A549 (cell line): ENCODE results near the gene NXPE3. TPM values are rescaled to one million over a fixed set of nuclear protein-coding genes. Genes with fewer than 3 reads are reported as not detected.

Experiments used
- ATAC-seq, 2 experiments: fragments of 200-7000 bp in 1 of 2; fragments of >200 bp in 1 of 2; cut with Nextera tagmentation in 1 of 2; cut with Tn5 transposase in 1 of 2; 3 replicates each; pipeline versions ENCODE4 v1.8.0 to v1.9.1; 2018 to 2020; ENCODE audit warnings: mild to moderate bottlenecking in 1 of 2, moderate library complexity in 1 of 2
- CTCF ChIA-PET: fragments of 300-600 bp; sonication (Branson Sonifier 250); formaldehyde crosslinking; extraction: SDS; loops from one replicate; lab custom pipeline; 2021; ENCODE audit warnings: antibody characterized with exemption, inconsistent platforms; lab: Yijun Ruan, JAX
- POLR2A ChIA-PET: fragments of 350-600 bp; formaldehyde crosslinking; extraction: SDS; loops from one replicate; lab custom pipeline; 2021; ENCODE audit warnings: antibody characterized with exemption, inconsistent platforms; lab: Yijun Ruan, JAX
- DNase-seq, 2 experiments: peaks; one replicate each; pipeline versions ENCODE4 v3.0.0 to v3.0.0-alpha.2; 2011 to 2016; ENCODE audit warnings: low read depth in 1 of 2, low spot score in 1 of 2
- FAIRE-seq: peaks from 2 replicates; lab custom pipeline; 2011; peaks lifted over from hg19 to GRCh38; lab: Jason Lieb, UNC
- H3K27ac ChIP-seq, 2 experiments: fragments of >200 bp; sonication (Bioruptor Twin); formaldehyde crosslinking; 3 replicates each; pipeline ENCODE4 v1.5.1; 2016 to 2017
- H3K4me1 ChIP-seq: fragments of >200 bp; sonication (Bioruptor Twin); formaldehyde crosslinking; 3 replicates; pipeline ENCODE4 v1.6.1; 2016
- H3K4me2 ChIP-seq: fragments of >200 bp; sonication (Bioruptor Twin); formaldehyde crosslinking; 3 replicates; pipeline ENCODE4 v1.6.1; 2016
- H3K4me3 ChIP-seq: fragments of >200 bp; sonication (Bioruptor Twin); formaldehyde crosslinking; 3 replicates; pipeline ENCODE4 v1.5.1; 2016
- H3K9me3 ChIP-seq: fragments of >200 bp; sonication (Bioruptor Twin); formaldehyde crosslinking; 3 replicates; pipeline ENCODE4 v1.6.1; 2016
- CEBPB ChIP-seq, 2 experiments: fragments of >200 bp in 1 of 2; sonication (Bioruptor Twin) in 1 of 2; formaldehyde crosslinking in 1 of 2; IDR thresholded peaks; 2 replicates each; pipeline ENCODE4 v1.6.1; 2012 to 2016
- CHD4 ChIP-seq: fragments of 200-600 bp; sonication (generic); IDR thresholded peaks from 2 replicates; pipeline ENCODE4 v1.6.1; 2016; ENCODE audit warnings: antibody characterized with exemption, mild to moderate bottlenecking, borderline replicate concordance
- EHF ChIP-seq: fragments of 250-450 bp; sonication (Bioruptor Pico); IDR thresholded peaks from 2 replicates; pipeline ENCODE4 v1.5.0; 2020; ENCODE audit warnings: mild to moderate bottlenecking
- EHMT2 ChIP-seq: fragments of 200-600 bp; sonication (generic); IDR thresholded peaks from 2 replicates; pipeline ENCODE4 v1.6.1; 2016; ENCODE audit warnings: antibody characterized with exemption, low read depth, mild to moderate bottlenecking, moderate library complexity
- FOXS1 ChIP-seq: fragments of 250-450 bp; sonication (Bioruptor Pico); IDR thresholded peaks from 2 replicates; pipeline ENCODE4 v1.5.0; 2020; ENCODE audit warnings: mild to moderate bottlenecking, moderate library complexity
- HOXA7 ChIP-seq: fragments of 250-450 bp; sonication (Bioruptor Pico); IDR thresholded peaks from 2 replicates; pipeline ENCODE4 v1.5.0; 2020; ENCODE audit warnings: mild to moderate bottlenecking, moderate library complexity
- HOXB5 ChIP-seq: fragments of 250-450 bp; sonication (Bioruptor Pico); IDR thresholded peaks from 2 replicates; pipeline ENCODE4 v1.5.0; 2020; ENCODE audit warnings: mild to moderate bottlenecking, moderate library complexity
- MYC ChIP-seq: IDR thresholded peaks from 2 replicates; pipeline ENCODE4 v1.6.1; 2012; ENCODE audit warnings: mild to moderate bottlenecking, inconsistent platforms, low read length, improper control_type of control experiment, borderline replicate concordance
- PBX3 ChIP-seq: IDR thresholded peaks from 2 replicates; pipeline ENCODE4 v1.6.1; 2012
- POLR2AphosphoS2 ChIP-seq: conservative IDR thresholded peaks from 2 replicates; pipeline ENCODE4 v1.6.1; 2012; ENCODE audit warnings: low read length, improper control_type of control experiment, inconsistent platforms
- RCOR1 ChIP-seq: fragments of 150-350 bp; IDR thresholded peaks from 2 replicates; pipeline ENCODE4 v1.6.1; 2014; ENCODE audit warnings: antibody characterized with exemption, low read length, low read depth
- RFX5 ChIP-seq: fragments of 450-650 bp; IDR thresholded peaks from 2 replicates; pipeline ENCODE4 v1.7.1; 2014; ENCODE audit warnings: antibody characterized with exemption, mild to moderate bottlenecking, moderate library complexity
- RNF2 ChIP-seq: fragments of 200-600 bp; sonication (generic); IDR thresholded peaks from 2 replicates; pipeline ENCODE4 v1.6.1; 2016; ENCODE audit warnings: low read depth, mild to moderate bottlenecking, antibody characterized with exemption, moderate library complexity, borderline replicate concordance
- TFCP2L1 ChIP-seq: fragments of 250-450 bp; sonication (Bioruptor Pico); IDR thresholded peaks from 2 replicates; pipeline ENCODE4 v1.5.0; 2021; ENCODE audit warnings: mild to moderate bottlenecking
- TP53 ChIP-seq: fragments of 250-450 bp; sonication (Bioruptor Pico); IDR thresholded peaks from 2 replicates; pipeline ENCODE4 v1.5.0; 2021; ENCODE audit warnings: mild to moderate bottlenecking, moderate library complexity
- ZC3H11A ChIP-seq: fragments of 450-650 bp; IDR thresholded peaks from 2 replicates; pipeline ENCODE4 v1.6.1; 2014; ENCODE audit warnings: antibody characterized with exemption, mild to moderate bottlenecking
- ZFP36 ChIP-seq: fragments of 450-650 bp; IDR thresholded peaks from 2 replicates; pipeline ENCODE4 v1.6.1; 2014; ENCODE audit warnings: borderline replicate concordance; ENCODE audit not compliant: partially characterized antibody
- ZNF302 ChIP-seq: fragments of 250-450 bp; sonication (Bioruptor Pico); IDR thresholded peaks from 2 replicates; pipeline ENCODE4 v1.9.0; 2021; ENCODE audit warnings: inconsistent platforms, mild to moderate bottlenecking, moderate library complexity
- ZSCAN20 ChIP-seq: fragments of 250-450 bp; sonication (Bioruptor Pico); IDR thresholded peaks from 2 replicates; pipeline ENCODE4 v1.8.0; 2022; ENCODE audit warnings: mild to moderate bottlenecking, moderate library complexity
- WGBS: methylation state at CpG from one replicate; pipeline ENCODE4 v1.1.6; 2017; ENCODE audit errors: missing lambda C conversion rate; 5-methylcytosine and 5-hydroxymethylcytosine counted together
- polyA plus RNA-seq, 4 experiments: library from polyadenylated mRNA; depleted of rRNA in 3 of 4; stranded (reverse); fragments of >200 nt; fragmentation: RNase III in 1 of 4; extraction: RNeasy Plus Mini Kit Qiagen cat#74134 plus additional on column Dnase treatment in 1 of 4; gene quantifications; 2 replicates in 3 of 4; 3 replicates in 1 of 4; pipeline ENCODE4 v1.2.3, GENCODE V29; 2011 to 2017

Gene NXPE3
- polyA plus RNA-seq, 2 of the 4 experiments (the other 2 are of a cell fraction) = 48.6 to 49.5 TPM

- CTCF ChIA-PET = interaction anchor here (0.6 to 2.9 kb wide), 5 partner anchors 37 to 568 kb away, joined by 5 to 17 read pairs (median 7); no protein-coding TSS in a partner anchor
- FAIRE-seq = no peak
- POLR2A ChIA-PET = interaction anchor here (1.1 to 1.5 kb wide), 2 partner anchors 24 to 127 kb away, joined by 3 read pairs; partner anchors contain the start of gene CEP97
- Histone ChIP-seq H3K27ac (peak overlapping the region; percentile 96 to 98), H3K9me3 (no peaks in the 10 kb centered on the region), H3K4me3 (peak overlapping the region; percentile 84), H3K4me2 (peak overlapping the region; percentile 90), H3K4me1 (peaks cover 54% of the 10 kb centered on the region)
- TF ChIP-seq RCOR1 = no peak
- TF ChIP-seq HOXA7 (CRISPR knock-in tag) = 0 out of 2 replicates have a peak, but pooled peaks have one; percentile 61
- TF ChIP-seq CEBPB (IDR thresholded peaks at IDR 0.05) = no peak
- no peak for ATAC-seq
- DNase-seq = no peak
- WGBS = 67% methylated on average over 5 of the region's 5 CpGs
Measured at GRCh38 chr3:101851072-101851770, 72.2 kb downstream of the NXPE3 start.

- CTCF ChIA-PET = interaction anchor here (0.6 to 2.9 kb wide), 7 partner anchors 9 to 567 kb away, joined by 3 to 17 read pairs (median 7); no protein-coding TSS in a partner anchor
- no peak for DNase-seq
- peak overlapping the region; percentile 84 for H3K4me3 ChIP-seq
- ATAC-seq = no peak
- 74% methylated on average over 6 of the region's 6 CpGs for WGBS
- no peak for FAIRE-seq
- peak overlapping the region; percentile 90 for H3K4me2 ChIP-seq
- peaks cover 57% of the 10 kb centered on the region for H3K4me1 ChIP-seq
- no peaks in the 10 kb centered on the region for H3K9me3 ChIP-seq
- POLR2A ChIA-PET = interaction anchor here (1.1 to 1.5 kb wide), 3 partner anchors 25 to 236 kb away, joined by 3 read pairs; partner anchors contain the start of gene CEP97
- TF ChIP-seq RNF2 (no peak), TP53 (CRISPR knock-in tag) (no peak), POLR2AphosphoS2 (no peak), EHF (CRISPR knock-in tag) (no peak), PBX3 (no peak), ZC3H11A (no peak), MYC (no peak), RFX5 (no peak), ZSCAN20 (CRISPR knock-in tag) (no peak), ZNF302 (CRISPR knock-in tag) (no peak), ZFP36 (no peak), HOXB5 (CRISPR knock-in tag) (no peak), FOXS1 (CRISPR knock-in tag) (no peak), EHMT2 (no peak), CHD4 (no peak), TFCP2L1 (CRISPR knock-in tag) (no peak)
- peak overlapping the region; percentile 13 to 98; a peak in 3 of 6 replicates for H3K27ac ChIP-seq
Measured at GRCh38 chr3:101851850-101852714, 73.1 kb downstream of the NXPE3 start.
